GM12878 (cell line): ENCODE measurements around the gene CCDC9. TPM values are rescaled to one million over a fixed set of nuclear protein-coding genes. Genes with fewer than 3 reads are reported as not detected.
A peak's percentile ranks its signal among the peaks of the same experiment; 100 is the strongest.

ENCODE experiments used
- CHD2 ChIP-seq: IDR thresholded peaks from 2 replicates; pipeline ENCODE4 v1.6.1; 2011; ENCODE audit warnings: low read depth, low read length, improper control_type of control experiment, borderline replicate concordance
- YY1 ChIP-seq: IDR thresholded peaks from 2 replicates; pipeline ENCODE4 v1.6.1; 2011; ENCODE audit warnings: low read depth, mild to moderate bottlenecking, low read length
- polyA plus RNA-seq, 11 experiments: library from polyadenylated mRNA; depleted of rRNA in 4 of 11; unstranded in 6 of 11; stranded (reverse) in 5 of 11; fragments of >200 nt; fragmentation: Nextera tagmentation in 4 of 11; fragmentation: Illumina TruSeq in 1 of 11; extraction: Ambion mirVana in 4 of 11; extraction: Trizol in 1 of 11; gene quantifications; 1 replicate in 1 of 11; 2 replicates in 10 of 11; pipeline versions ENCODE4 v1.2.1 to v1.2.3, GENCODE V29; 2011 to 2016; ENCODE audit warnings: inconsistent platforms in 2 of 11, missing spikeins in 2 of 11, low read depth in 1 of 11
- total RNA-seq, 4 experiments: library from RNA; depleted of rRNA in 3 of 4; stranded (reverse); fragments of >200 nt in 3 of 4; fragmentation: Illumina TruSeq in 1 of 4; extraction: Trizol in 1 of 4; gene quantifications; 2 replicates each; pipeline versions ENCODE4 v1.2.1 to v1.2.3, GENCODE V29; 2013 to 2021
- TF ChIP-seq, protein P1 (sequence below): fragments of 450-650 bp; conservative IDR thresholded peaks from 2 replicates; pipeline ENCODE4 v1.6.1; 2017; ENCODE audit warnings: mild to moderate bottlenecking, moderate library complexity
- TF ChIP-seq, protein P2 (sequence below): fragments of 450-650 bp; IDR thresholded peaks from 2 replicates; pipeline ENCODE4 v1.6.1; 2016; ENCODE audit warnings: mild to moderate bottlenecking, moderate library complexity, borderline replicate concordance

Gene CCDC9
- total and polyA plus RNA-seq, 10 of the 15 experiments (the other 5 are each of a cell fraction or from before 2014, with no cell fraction given), result 0.18 to 17.5 (median 7.1) TPM; not detected in 1

DNA sequence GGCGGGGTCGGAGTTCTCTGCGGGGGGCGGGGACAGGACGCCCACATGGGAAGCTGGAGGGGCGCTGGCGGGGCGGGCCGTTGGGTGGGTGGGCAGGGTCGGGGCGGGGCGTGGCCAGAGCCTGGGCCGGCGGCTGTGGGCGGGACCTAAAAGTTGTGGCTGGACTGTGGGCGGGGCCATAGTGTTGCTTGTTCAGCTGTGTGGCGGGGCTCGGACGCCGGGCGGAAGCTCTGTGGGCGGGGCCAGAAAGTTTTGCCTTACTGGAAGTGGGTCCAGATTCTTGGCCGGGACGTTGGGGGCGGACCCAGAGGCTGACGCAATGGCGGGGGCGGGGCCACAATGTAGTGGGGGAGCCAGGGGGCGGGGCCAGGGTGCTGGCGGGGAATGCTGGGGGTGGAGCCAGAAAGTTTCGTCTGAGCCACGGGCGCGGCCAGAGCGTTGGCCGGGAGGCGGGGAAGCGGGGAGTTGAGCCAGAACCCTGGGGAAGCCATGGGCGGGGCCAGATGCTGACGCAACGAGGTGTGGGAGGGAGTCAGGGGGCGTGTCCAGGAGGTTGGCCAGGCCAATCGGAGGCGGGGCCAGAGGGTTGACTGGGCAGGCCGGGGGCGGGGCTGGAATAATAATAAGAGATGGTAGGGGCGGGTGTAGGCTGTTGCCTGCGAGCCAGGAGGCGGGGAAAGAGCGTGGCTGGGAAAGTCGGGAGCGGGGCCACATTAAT, 527 bp downstream of the CCDC9 start (continued):
- TF ChIP-seq, protein P1, sequence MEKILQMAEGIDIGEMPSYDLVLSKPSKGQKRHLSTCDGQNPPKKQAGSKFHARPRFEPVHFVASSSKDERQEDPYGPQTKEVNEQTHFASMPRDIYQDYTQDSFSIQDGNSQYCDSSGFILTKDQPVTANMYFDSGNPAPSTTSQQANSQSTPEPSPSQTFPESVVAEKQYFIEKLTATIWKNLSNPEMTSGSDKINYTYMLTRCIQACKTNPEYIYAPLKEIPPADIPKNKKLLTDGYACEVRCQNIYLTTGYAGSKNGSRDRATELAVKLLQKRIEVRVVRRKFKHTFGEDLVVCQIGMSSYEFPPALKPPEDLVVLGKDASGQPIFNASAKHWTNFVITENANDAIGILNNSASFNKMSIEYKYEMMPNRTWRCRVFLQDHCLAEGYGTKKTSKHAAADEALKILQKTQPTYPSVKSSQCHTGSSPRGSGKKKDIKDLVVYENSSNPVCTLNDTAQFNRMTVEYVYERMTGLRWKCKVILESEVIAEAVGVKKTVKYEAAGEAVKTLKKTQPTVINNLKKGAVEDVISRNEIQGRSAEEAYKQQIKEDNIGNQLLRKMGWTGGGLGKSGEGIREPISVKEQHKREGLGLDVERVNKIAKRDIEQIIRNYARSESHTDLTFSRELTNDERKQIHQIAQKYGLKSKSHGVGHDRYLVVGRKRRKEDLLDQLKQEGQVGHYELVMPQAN, result no peak
- 0 out of 2 replicates have a peak, but pooled peaks have one; percentile 12 for TF ChIP-seq CHD2
- 0 out of 2 replicates have a peak, but pooled peaks have one; percentile 4 for TF ChIP-seq YY1
- TF ChIP-seq, protein P2, sequence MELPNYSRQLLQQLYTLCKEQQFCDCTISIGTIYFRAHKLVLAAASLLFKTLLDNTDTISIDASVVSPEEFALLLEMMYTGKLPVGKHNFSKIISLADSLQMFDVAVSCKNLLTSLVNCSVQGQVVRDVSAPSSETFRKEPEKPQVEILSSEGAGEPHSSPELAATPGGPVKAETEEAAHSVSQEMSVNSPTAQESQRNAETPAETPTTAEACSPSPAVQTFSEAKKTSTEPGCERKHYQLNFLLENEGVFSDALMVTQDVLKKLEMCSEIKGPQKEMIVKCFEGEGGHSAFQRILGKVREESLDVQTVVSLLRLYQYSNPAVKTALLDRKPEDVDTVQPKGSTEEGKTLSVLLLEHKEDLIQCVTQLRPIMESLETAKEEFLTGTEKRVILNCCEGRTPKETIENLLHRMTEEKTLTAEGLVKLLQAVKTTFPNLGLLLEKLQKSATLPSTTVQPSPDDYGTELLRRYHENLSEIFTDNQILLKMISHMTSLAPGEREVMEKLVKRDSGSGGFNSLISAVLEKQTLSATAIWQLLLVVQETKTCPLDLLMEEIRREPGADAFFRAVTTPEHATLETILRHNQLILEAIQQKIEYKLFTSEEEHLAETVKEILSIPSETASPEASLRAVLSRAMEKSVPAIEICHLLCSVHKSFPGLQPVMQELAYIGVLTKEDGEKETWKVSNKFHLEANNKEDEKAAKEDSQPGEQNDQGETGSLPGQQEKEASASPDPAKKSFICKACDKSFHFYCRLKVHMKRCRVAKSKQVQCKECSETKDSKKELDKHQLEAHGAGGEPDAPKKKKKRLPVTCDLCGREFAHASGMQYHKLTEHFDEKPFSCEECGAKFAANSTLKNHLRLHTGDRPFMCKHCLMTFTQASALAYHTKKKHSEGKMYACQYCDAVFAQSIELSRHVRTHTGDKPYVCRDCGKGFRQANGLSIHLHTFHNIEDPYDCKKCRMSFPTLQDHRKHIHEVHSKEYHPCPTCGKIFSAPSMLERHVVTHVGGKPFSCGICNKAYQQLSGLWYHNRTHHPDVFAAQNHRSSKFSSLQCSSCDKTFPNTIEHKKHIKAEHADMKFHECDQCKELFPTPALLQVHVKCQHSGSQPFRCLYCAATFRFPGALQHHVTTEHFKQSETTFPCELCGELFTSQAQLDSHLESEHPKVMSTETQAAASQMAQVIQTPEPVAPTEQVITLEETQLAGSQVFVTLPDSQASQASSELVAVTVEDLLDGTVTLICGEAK, result no peak
- TF ChIP-seq, all 136 proteins: peak for 12
